Left kidney (tissue), 2 donors: ENCODE measurements around the gene HSPB9. TPM values are rescaled to one million over a fixed set of nuclear protein-coding genes. Genes with fewer than 3 reads are reported as not detected.

ENCODE experiments used
- DNase-seq: peaks from one replicate; pipeline ENCODE4 v3.0.0-alpha.2; 2013
- polyA plus RNA-seq: library from polyadenylated mRNA; unstranded; fragments of 120-200 nt; gene quantifications from one replicate; pipeline ENCODE4 v1.2.1, GENCODE V29; 2013; ENCODE audit not compliant: insufficient read length

The HSPB9 gene
- polyA plus RNA-seq, 1 donor, result 0.17 TPM

DNA sequence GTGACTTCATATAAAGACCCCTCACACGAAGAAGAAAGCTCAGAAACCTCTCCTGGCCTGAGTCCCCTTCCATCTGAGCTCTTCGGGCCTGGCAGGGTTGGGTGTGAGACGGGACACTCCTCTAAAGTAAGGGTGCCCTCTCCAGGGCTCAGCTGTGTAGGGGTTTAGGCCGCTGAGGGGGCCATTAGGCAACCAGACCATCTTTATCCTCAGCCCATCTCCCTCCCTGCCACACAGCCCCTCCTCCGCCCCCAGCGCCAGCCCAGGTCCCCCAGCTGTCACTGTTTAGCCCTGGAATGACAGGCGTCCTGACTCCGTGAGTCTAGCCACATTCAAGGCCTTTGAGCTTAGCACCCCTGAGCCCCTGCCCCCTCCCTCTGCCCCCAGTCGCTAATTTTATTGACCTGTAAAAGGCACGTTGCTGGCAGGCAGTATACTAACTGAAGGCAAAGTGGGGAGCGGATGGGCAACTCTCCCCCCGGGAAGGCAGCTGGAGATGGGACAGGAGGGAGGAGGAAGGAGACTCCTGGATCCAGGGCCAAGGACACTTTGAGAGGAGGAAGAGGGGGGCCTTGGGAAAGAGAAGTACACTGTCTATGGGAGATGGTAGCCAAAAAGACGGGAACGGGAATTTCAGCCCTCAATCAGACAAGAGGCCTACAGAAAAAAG, 23.7 kb upstream of the HSPB9 start:
- no peak for DNase-seq

DNA sequence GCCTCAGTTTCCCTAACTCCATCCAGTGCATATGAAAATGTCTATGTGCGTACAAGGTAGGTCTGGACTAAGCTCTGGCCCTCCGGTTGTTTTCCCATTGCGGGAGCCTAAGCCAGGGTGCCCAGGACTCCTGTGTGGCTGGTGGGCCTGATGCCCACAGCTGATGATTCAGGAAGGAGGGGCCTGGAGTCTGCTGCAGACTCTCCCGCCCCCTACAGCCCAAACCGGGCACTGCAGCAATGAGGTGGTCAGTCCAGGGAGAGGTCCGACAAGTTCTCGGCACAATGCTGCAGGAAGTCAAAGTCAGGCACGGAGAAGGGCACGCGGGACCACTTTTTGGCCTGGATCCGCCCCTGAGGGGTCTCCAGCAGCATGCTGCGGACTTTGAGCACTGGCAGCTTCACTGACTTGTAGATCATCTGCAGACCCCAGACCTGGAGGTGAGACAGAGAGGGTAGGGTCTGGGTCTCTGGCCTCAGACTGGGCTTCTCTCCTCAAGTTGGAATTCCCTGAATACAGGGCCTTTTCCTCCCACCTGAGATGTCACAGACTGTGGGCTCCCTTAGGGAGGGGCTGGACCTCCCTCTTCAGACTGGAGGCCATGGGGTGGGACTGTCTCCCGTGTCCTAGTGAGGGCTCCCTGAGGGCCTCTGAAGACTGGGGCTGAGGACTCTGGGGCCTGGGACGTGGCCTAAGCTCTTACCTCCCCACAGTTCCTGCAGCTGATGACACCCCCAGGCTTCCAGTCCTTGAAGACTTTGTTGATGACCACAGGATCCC, 20.9 kb upstream of the HSPB9 start:
- DNase-seq, result no peak

DNA sequence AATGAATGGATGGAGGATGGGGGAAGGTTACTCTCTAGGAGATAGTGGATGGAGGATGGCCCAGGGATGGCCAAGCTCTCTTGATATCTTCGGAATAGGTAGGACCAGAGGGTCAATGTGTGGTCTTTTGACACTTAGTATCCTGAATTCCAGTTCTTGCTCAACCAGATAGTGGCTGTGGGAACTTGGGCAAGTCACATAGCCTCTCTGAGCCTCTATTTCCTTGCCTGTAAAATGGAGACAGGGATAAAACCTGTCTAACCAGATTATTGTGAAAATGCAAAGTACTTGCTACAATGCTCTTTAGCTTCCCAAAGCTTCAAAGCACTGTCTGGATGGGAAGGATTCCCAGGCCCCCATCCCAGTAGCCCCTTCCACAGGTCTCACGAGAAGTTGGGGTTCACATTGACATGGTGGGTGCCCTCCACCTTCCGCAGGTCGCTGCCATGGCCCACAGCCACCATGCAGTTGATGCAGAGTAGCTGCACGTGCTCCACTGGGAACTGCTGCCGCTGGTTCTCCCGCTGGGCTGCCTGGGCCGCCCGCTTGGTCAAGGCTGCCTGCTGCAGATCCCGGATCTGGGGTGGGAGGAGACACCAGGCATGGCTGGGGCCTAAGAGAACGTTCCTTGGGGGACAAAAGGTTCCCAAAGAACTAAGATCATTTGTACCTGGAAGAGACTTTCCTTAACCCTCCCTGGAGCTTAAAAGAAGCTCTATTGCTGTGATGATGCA, 19.2 kb upstream of the HSPB9 start:
- no peak for DNase-seq

DNA sequence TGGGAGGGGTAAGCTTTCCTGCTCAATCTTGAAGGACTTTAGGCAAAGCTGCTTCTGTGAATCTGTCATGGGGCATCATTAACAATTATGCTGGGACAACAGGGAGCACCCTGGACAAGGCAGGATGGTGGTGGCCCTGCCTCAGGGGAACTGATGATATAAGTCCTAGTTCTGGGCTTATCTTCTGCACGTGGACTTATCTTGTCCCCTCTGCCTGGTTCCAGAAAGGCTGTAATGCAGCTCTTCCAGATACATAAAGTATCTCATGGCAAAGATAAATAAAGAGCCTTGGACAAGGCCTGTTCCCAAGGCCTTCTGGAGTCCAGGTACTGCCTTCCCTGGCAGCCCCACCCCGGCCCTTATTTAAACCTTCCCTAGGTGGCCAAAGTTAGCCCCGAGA, 18.3 kb upstream of the HSPB9 start:
- DNase-seq, result no peak

- no peak for DNase-seq
Measured at GRCh38 chr17:42106009-42106408, 16.6 kb upstream of the HSPB9 start.

DNA sequence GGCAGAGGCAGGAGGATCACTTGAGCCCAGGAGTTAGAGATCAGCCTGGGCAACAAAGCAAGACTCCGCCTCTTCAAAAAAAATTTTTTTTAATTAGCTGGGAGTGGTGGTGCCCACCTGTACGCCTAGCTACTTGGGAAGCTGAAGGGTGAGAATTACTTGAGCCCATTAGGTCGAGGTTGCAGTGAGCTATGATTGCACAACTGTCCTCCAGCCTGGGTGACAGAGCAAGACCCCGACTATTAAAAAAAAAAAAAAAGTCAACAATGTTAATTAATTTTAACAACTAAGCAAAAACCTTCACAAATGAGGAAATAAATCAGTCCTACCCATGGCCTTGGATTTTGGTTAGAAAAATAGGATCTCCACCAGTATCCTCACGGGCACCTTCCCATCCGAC, 15.5 kb upstream of the HSPB9 start:
- no peak for DNase-seq

GRCh38 chr17:42107597-42108576, 14.7 kb upstream of the HSPB9 start:
- peak; percentile 73 for DNase-seq

DNA sequence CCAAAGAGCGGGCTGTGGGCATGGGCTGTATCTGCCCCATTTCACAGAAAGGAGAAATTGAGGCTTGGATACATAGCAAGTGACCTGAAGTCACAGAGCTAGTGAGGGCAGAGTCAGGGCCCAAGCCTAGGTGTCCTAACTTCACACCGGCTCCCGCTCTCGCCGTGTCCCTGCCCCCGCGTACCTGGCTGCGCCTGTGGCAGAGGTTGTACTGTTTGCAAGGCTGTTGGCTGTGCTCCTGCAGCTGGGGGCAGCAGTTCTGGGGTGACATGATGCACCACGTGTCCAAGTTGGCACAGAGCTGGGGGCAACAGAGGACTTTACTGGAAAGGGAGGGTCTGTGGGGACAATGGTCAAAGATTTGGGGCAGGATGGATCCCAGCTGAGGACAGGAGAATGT, 13.5 kb upstream of the HSPB9 start:
- DNase-seq, result no peak

- no peak for DNase-seq
Measured at GRCh38 chr17:42110301-42111264, 12.0 kb upstream of the HSPB9 start.

GRCh38 chr17:42111265-42111636, 11.4 kb upstream of the HSPB9 start:
- no peak for DNase-seq

DNA sequence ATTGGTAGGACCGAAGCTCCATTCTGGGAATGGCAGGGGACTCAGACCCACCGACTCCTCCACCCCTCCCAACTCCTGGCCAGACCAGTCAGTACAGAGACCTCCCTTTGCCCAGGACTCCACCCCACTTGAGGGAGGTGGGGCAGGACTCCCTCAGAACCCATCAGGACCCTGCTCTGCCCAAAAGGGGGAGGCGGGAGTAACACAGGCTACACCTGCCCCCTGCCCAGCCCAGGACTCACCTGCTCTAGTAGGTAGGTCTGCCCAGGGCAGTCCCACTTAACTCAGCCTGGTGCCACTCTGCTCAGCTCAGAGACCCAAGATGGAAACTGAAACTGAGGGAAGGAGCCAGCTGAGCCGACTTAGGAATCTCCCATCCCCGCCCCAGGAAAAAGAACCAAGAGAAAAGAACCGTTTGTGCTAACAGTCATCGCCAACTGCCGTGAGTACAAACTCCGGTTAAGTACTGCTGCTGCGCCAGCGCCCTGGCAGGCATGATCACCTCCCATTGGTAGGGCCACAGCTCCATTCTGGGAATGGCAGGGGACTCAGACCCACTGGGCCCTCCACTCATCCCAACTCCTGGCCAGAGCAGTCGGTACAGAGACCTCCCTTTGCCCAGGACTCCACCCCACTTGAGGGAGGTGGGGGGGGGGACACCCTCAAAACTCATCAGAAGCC, 10.6 kb upstream of the HSPB9 start:
- no peak for DNase-seq

- no peak for DNase-seq
Measured at GRCh38 chr17:42112552-42113176, 9.9 kb upstream of the HSPB9 start, which contains the start of gene DHX58. DHX58 (minus strand) TSS chr17:42112714; CDS start chr17:42111892, 822 bp downstream.

DNA sequence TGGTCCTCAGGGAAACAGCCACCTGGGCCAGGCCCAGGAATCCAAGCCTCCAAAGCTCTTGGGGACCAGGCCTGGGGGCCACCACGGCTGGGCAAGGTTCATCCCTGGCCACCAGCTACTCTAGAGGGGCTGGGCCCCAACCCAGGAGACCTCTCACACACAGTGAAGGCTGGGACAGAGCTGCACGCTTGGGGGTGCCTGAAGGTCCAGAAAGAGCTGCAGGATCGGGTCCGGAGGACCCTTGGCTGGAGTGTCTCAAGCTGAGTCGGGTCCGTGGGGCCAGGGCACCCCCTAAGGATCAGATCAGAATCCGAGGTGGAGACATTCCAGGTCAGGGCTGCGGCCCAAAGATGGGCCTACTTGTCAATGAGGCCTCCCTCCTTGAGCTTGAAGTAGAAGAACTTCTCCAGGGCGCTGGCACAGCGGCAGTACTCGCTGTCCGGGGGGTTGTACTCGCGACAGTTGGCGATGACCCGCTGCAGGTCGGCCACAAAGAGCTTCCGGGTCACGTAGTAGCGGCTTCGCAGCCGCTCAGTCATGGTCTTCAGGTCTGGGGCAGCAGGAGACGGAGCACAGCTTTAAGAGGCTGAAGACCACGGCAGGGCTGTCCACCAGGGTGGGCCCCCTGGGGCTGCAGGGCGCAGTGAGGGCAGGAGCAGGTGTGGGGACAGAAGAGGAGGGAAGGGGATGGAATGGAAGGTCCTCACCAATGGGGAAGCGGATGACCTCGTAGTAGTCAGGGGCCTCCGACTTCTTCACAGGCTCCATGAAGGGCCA, 9.1 kb upstream of the HSPB9 start:
- DNase-seq, result no peak

GRCh38 chr17:42114118-42114517, 8.5 kb upstream of the HSPB9 start:
- no peak for DNase-seq

GRCh38 chr17:42116705-42117396, 5.8 kb upstream of the HSPB9 start:
- DNase-seq, result peak; percentile 86

- DNase-seq, result no peak
Measured at GRCh38 chr17:42117397-42118125, 5.0 kb upstream of the HSPB9 start.

DNA sequence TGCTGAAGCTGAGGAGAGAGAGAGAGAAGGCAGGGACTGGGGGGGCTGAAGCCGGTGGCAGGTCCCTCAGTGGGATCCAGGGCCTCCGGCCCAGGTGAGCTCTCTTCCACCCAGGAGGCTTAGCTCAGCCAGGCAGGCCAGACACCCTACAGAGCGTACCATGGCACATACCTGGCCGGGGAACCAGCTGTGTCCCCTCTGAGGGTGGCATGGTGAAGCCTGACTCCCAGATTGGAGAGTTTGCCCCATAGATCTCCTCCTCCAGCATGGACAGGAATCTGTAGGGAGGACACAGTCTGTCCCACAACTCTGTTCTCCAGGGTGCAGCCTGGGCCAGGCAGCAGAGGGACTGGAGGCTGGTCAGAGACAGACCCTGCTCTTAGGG, 4.5 kb upstream of the HSPB9 start:
- DNase-seq, result no peak
